Measurements from ENCODE around the gene REV1.

REV1 gene

GRCh38 chr2:99430614-99431291, 59.1 kb downstream of the REV1 start:
- Histone ChIP-seq H3K9me3 (ENCODE audit: insufficient read depth, low read length) (no peaks in the 10 kb centered on the region), H3K9me2 (replicated peaks; ENCODE audit: insufficient read depth, low read length) (no peaks in the 10 kb centered on the region), H3K4me2 (ENCODE audit: low read depth, low read length, poor library complexity, severe bottlenecking) (no peak overlapping the region), H3K36me3 (ENCODE audit: low read length) (peaks cover 63% of the 10 kb centered on the region), H3K79me2 (ENCODE audit: insufficient read depth, low read length) (peaks cover 35% of the 10 kb centered on the region), H3K27me3 (ENCODE audit: low read length) (no peaks in the 10 kb centered on the region), H3K27ac (ENCODE audit: low read depth, low read length) (no peak overlapping the region), H3F3A (ENCODE audit: insufficient read depth) (peaks cover 12% of the 10 kb centered on the region), H2AFZ (ENCODE audit: low read depth, low read length, severe bottlenecking) (no peak overlapping the region), H3K9ac (ENCODE audit: low read length) (no peak overlapping the region), H3K4me3 (ENCODE audit: insufficient read depth, low read length, poor library complexity, severe bottlenecking) (no peak overlapping the region), H4K20me1 (ENCODE audit: low read depth, low read length) (no peaks in the 10 kb centered on the region)
- TF ChIP-seq EZH2phosphoT487 (conservative IDR thresholded peaks at IDR 0.05; ENCODE audit: low read length) (no peak), CTCF (IDR thresholded peaks at IDR 0.05; ENCODE audit: insufficient read depth, low read length, poor library complexity, severe bottlenecking) (no peak)

- TF ChIP-seq CTCF (IDR thresholded peaks at IDR 0.05; ENCODE audit: insufficient read depth, low read length, poor library complexity, severe bottlenecking): no peak
- TF ChIP-seq EZH2phosphoT487 (conservative IDR thresholded peaks at IDR 0.05; ENCODE audit: low read length): no peak
- Histone ChIP-seq H3K27me3 (ENCODE audit: low read length) (no peaks in the 10 kb centered on the region), H3K9ac (ENCODE audit: low read length) (no peak overlapping the region), H3K4me2 (ENCODE audit: low read depth, low read length, poor library complexity, severe bottlenecking) (no peak overlapping the region), H3K9me3 (ENCODE audit: insufficient read depth, low read length) (no peaks in the 10 kb centered on the region), H3K27ac (ENCODE audit: low read depth, low read length) (no peak overlapping the region), H3K79me2 (ENCODE audit: insufficient read depth, low read length) (no peaks in the 10 kb centered on the region), H3K9me2 (replicated peaks; ENCODE audit: insufficient read depth, low read length) (no peaks in the 10 kb centered on the region), H4K20me1 (ENCODE audit: low read depth, low read length) (no peaks in the 10 kb centered on the region), H3K36me3 (ENCODE audit: low read length) (peaks cover 60% of the 10 kb centered on the region), H3F3A (ENCODE audit: insufficient read depth) (0 out of 2 replicates have a peak, but pooled peaks cover 2% of the 10 kb centered on the region), H3K4me3 (ENCODE audit: insufficient read depth, low read length, poor library complexity, severe bottlenecking) (no peak overlapping the region), H2AFZ (ENCODE audit: low read depth, low read length, severe bottlenecking) (no peak overlapping the region)
Measured at GRCh38 chr2:99425022-99425421, 64.8 kb downstream of the REV1 start.

GRCh38 chr2:99424371-99424770, 65.4 kb downstream of the REV1 start:
- H4K20me1 ChIP-seq (ENCODE audit: low read depth, low read length): no peaks in the 10 kb centered on the region
- H3K79me2 ChIP-seq (ENCODE audit: insufficient read depth, low read length): no peaks in the 10 kb centered on the region
- no peaks in the 10 kb centered on the region for H3F3A ChIP-seq (ENCODE audit: insufficient read depth)
- H3K9ac ChIP-seq (ENCODE audit: low read length): no peak overlapping the region
- no peak overlapping the region for H3K4me3 ChIP-seq (ENCODE audit: insufficient read depth, low read length, poor library complexity, severe bottlenecking)
- no peak overlapping the region for H2AFZ ChIP-seq (ENCODE audit: low read depth, low read length, severe bottlenecking)
- peaks cover 54% of the 10 kb centered on the region for H3K36me3 ChIP-seq (ENCODE audit: low read length)
- TF ChIP-seq CTCF (IDR thresholded peaks at IDR 0.05; ENCODE audit: insufficient read depth, low read length, poor library complexity, severe bottlenecking) (no peak), EZH2phosphoT487 (conservative IDR thresholded peaks at IDR 0.05; ENCODE audit: low read length) (no peak)
- no peak overlapping the region for H3K4me2 ChIP-seq (ENCODE audit: low read depth, low read length, poor library complexity, severe bottlenecking)
- H3K27me3 ChIP-seq (ENCODE audit: low read length): no peaks in the 10 kb centered on the region
- H3K9me3 ChIP-seq (ENCODE audit: insufficient read depth, low read length): no peaks in the 10 kb centered on the region
- H3K27ac ChIP-seq (ENCODE audit: low read depth, low read length): no peak overlapping the region
- no peaks in the 10 kb centered on the region for H3K9me2 ChIP-seq (replicated peaks; ENCODE audit: insufficient read depth, low read length)

Data from SU-DHL-6 (cell line).